Chondrocyte (in vitro differentiated cells): Measurements from ENCODE around the gene GNAT1. TPM values are rescaled to one million over a fixed set of nuclear protein-coding genes. Genes with fewer than 3 reads are reported as not detected.

Source experiments
- DNase-seq: peaks from one replicate; pipeline ENCODE4 v3.0.0; 2021; ENCODE audit warnings: mixed read lengths, low spot score
- H3K27ac Mint-ChIP-seq: one replicate; pipeline ENCODE4 v1.8.0; 2021; ENCODE audit warnings: mild to moderate bottlenecking, moderate library complexity, mixed read lengths; ENCODE audit not compliant: unreplicated experiment
- H3K27me3 Mint-ChIP-seq: 2 replicates; pipeline ENCODE4 v1.8.0; 2021; ENCODE audit warnings: low read depth, mixed read lengths
- H3K36me3 Mint-ChIP-seq: 2 replicates; pipeline ENCODE4 v1.8.0; 2021; ENCODE audit warnings: low read depth, mixed read lengths
- H3K4me1 Mint-ChIP-seq: 2 replicates; pipeline ENCODE4 v1.8.0; 2021; ENCODE audit warnings: low read depth, mild to moderate bottlenecking, mixed read lengths
- H3K4me3 Mint-ChIP-seq: one replicate; pipeline ENCODE4 v1.8.0; 2021; ENCODE audit warnings: mild to moderate bottlenecking, moderate library complexity, mixed read lengths; ENCODE audit not compliant: unreplicated experiment
- H3K9me3 Mint-ChIP-seq: 2 replicates; pipeline ENCODE4 v1.8.0; 2021; ENCODE audit warnings: low read depth, mixed read lengths
- CTCF ChIP-seq: fragments of 200-600 bp; sonication (generic); IDR thresholded peaks from 2 replicates; pipeline ENCODE4 v1.5.0; 2021; ENCODE audit warnings: antibody characterized with exemption, mild to moderate bottlenecking, moderate library complexity
- total RNA-seq: library from RNA; stranded (reverse); gene quantifications from 3 replicates; pipeline ENCODE4 v1.2.1, GENCODE V29; 2021

GNAT1 gene
- total RNA-seq, 1 donor from 2014 or later: not detected

GRCh38 chr3:50158530-50159146 lies 32.8 kb upstream of the GNAT1 start:
- Mint-ChIP-seq H3K4me3 (no peak overlapping the region), H3K9me3 (no peaks in the 10 kb centered on the region), H3K36me3 (no peaks in the 10 kb centered on the region), H3K27ac (peak overlapping the region; percentile 74), H3K4me1 (peaks cover 61% of the 10 kb centered on the region), H3K27me3 (no peaks in the 10 kb centered on the region)
- TF ChIP-seq CTCF: peak; percentile 14
- no peak for DNase-seq

DNA sequence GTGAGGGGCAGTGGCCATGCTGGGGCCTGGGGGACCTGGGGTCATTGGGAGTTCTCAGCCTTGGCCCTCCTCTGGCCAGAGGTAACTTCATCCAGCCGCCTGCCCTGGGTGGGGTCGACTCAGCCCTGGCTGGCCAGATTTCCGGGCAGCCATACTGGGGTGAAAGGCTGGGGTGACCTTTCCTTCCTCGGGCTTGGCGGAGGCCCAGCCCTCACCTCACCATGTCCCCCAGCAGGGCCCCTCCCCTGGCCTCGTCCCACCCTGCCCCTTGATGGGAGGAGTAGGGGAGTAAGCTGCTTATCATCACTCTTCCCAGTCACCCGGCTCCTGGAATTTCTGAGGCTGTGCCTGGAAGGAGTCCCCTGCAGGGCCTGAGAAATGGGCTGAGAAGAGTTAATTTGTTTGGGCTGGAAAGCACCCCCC lies 30.8 kb upstream of the GNAT1 start:
- TF ChIP-seq CTCF: no peak
- no peaks in the 10 kb centered on the region for H3K36me3 Mint-ChIP-seq
- DNase-seq: no peak
- no peak overlapping the region for H3K27ac Mint-ChIP-seq
- H3K4me1 Mint-ChIP-seq: peaks cover 77% of the 10 kb centered on the region
- H3K4me3 Mint-ChIP-seq: no peak overlapping the region
- no peaks in the 10 kb centered on the region for H3K27me3 Mint-ChIP-seq
- H3K9me3 Mint-ChIP-seq: no peaks in the 10 kb centered on the region

- no peak overlapping the region for H3K4me3 Mint-ChIP-seq
- no peaks in the 10 kb centered on the region for H3K9me3 Mint-ChIP-seq
- no peak overlapping the region for H3K27ac Mint-ChIP-seq
- TF ChIP-seq CTCF: no peak
- peaks cover 77% of the 10 kb centered on the region for H3K4me1 Mint-ChIP-seq
- H3K36me3 Mint-ChIP-seq: no peaks in the 10 kb centered on the region
- no peak for DNase-seq
- no peaks in the 10 kb centered on the region for H3K27me3 Mint-ChIP-seq
These were observed 30.1 kb upstream of the GNAT1 start for GRCh38 chr3:50161320-50161719.

DNA sequence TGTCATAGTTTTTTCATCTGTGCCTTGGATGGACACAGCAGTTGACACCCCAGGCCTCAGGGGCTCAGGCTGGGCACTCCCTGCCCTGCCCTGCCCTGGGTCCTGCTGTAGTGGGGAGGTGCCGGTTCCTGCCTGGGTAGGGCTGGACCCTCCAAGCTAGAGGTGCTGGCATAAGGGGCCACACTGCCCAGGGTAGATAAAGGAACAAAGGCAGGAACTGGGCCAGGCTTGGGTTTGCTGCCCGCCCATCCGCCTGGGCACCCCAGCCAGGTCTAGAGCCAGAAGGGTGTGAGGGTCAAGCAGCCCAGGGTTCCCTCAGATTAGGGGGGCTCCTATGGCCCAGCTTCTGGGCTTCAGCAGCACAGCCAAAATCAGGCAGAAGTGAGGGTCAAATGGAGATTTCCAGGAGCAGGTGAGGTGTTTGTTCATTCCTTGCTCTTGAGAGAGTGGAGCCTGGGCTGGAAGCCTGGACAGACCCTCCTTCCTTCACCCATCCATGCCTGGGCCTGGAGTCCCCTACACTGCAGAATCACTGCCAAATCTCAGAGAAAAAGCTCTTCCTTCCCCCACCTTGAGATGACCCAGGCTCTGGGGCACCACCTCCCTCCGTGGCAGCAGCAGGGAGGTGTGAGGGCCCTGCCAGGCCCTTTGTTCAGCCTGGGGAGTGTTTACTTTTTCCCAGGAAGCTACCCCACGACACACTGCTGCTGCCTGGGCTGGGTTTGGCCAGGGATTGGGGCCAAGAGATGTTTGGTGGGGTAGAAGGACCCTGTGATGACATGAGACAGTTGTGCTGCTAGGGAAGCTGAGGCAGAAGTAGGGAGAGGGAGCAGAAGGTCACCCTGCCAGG lies 29.2 kb upstream of the GNAT1 start:
- no peak for DNase-seq
- peaks cover 83% of the 10 kb centered on the region for H3K4me1 Mint-ChIP-seq
- no peak for TF ChIP-seq CTCF
- H3K9me3 Mint-ChIP-seq: no peaks in the 10 kb centered on the region
- H3K27ac Mint-ChIP-seq: peak overlapping the region; percentile 71
- no peaks in the 10 kb centered on the region for H3K27me3 Mint-ChIP-seq
- H3K36me3 Mint-ChIP-seq: no peaks in the 10 kb centered on the region
- H3K4me3 Mint-ChIP-seq: no peak overlapping the region

- Mint-ChIP-seq H3K36me3 (no peaks in the 10 kb centered on the region), H3K27ac (peak overlapping the region; percentile 93), H3K4me3 (peak overlapping the region; percentile 28), H3K4me1 (peaks cover 74% of the 10 kb centered on the region), H3K9me3 (no peaks in the 10 kb centered on the region), H3K27me3 (no peaks in the 10 kb centered on the region)
- TF ChIP-seq CTCF: no peak
- DNase-seq: no peak
These were observed 27.6 kb upstream of the GNAT1 start for GRCh38 chr3:50163572-50164455.
